ENCODE measurements around the gene ITGB2. TPM values are rescaled to one million over a fixed set of nuclear protein-coding genes. Genes with fewer than 3 reads are reported as not detected.

Gene ITGB2
- total and polyA plus RNA-seq, 11 donors: 6.1 to 253 (median 20.6) TPM

DNA sequence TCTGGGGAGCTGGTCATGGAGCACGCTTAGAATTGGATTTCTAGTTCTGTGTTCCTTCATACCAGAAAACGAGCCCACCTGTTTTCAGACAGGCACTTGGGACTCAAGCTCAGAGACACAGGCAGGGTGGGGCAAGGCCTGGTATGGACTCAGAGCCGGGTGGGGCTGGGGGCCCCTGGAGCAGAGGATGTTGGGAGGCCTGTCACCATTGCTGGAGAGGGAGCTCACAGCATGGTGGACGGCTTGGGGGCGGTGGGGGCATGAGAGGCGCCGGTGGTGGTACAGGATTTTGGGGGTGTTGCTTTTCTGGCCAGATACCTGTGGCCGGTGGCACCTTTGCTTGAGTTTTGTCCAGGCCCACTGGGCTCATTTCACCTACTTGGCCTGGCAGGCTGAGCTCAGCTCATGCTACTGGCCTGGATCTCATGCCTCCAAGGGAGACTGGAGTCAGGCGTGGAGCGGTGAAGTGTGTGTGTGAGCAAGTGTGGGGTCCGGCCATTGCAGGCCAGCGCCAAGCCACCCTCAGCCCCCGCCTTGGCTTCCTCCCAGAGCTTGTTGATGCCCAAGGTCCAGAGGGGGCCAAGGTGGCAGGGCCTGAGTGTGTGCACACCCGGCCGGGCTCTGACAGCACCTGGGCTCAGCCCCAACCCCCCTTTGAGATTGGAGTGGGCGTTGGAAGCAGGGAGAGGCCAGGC lies 27.9 kb upstream of the ITGB2 start:
- Histone ChIP-seq H3K9me3 (no peaks in the 10 kb centered on the region), H3K4me1 (peaks cover 0 to 77% (median 43%) of the 10 kb centered on the region in 12 donors), H3K4me3 (no peak overlapping the region), H3K27me3 (no peaks in the 10 kb centered on the region), H3K36me3 (peaks cover 0 to 31% (median 18%) of the 10 kb centered on the region in 9 donors), H3K27ac (peak overlapping the region in 10 of 12 donors; percentile 59 to 96 (median 75))
- intact Hi-C loops (cut with DNase I): loop anchor here (1.0 to 10.0 kb wide), 10 partner anchors 128 to 486 kb away; partner anchors contain the start of gene POFUT2 (in 1 of the 10)
- TF ChIP-seq POLR2A (IDR thresholded peaks at IDR 0.05): no peak
- ATAC-seq (no peak), DNase-seq (peak in 3 of 5 donors; percentile 28 to 63 (median 48))
- WGBS, 4 donors: 80 to 86% (median 82%) methylated on average over 13 to 16 of the region's 16 CpGs

DNA sequence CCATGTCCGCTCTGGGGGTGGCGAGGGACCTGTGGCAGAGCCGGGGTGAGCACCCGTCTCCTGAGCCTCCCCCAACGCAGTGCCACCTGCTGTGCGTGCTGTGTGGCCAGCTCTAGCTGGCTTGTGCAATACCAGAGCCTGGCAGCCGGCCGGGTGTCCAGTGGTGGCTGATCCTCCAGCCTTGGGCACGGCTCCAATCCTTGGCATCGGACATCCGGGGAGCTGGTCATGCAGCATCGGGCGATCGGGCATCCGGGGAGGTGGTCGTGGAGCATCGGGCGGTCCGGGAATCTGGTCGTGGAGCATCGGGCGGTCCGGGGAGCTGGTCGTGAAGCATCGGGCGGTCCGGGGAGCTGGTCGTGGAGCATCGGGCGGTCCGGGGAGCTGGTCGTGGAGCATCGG lies 27.2 kb upstream of the ITGB2 start:
- DNase-seq: peak in 3 of 5 donors; percentile 80 to 84 (median 84)
- ATAC-seq: peak in 2 of 4 donors; percentile 6 to 23
- H3K27me3 ChIP-seq: no peaks in the 10 kb centered on the region
- intact Hi-C loops (cut with DNase I): loop anchor here in 8 of 10 donors (2.0 to 10.0 kb wide), 7 partner anchors 129 to 487 kb away; partner anchors contain the start of gene POFUT2 (in 1 of the 8)
- H3K36me3 ChIP-seq: peaks cover 0 to 34% (median 19%) of the 10 kb centered on the region in 9 donors
- peaks cover 0 to 75% (median 38%) of the 10 kb centered on the region in 12 donors for H3K4me1 ChIP-seq
- no peak overlapping the region for H3K4me3 ChIP-seq
- no peaks in the 10 kb centered on the region for H3K9me3 ChIP-seq
- TF ChIP-seq POLR2A (IDR thresholded peaks at IDR 0.05): no peak
- TF ChIP-seq CTCF (IDR thresholded peaks at IDR 0.05): peak in 1 of 12 donors; percentile 4
- 83 to 92% (median 88%) methylated on average over 28 to 33 of the region's 33 CpGs for WGBS, 4 donors
- H3K27ac ChIP-seq: peak overlapping the region in 11 of 12 donors; percentile 23 to 96 (median 81)

GRCh38 chr21:44947111-44947929 lies 26.6 kb upstream of the ITGB2 start:
- H3K4me3 ChIP-seq: no peak overlapping the region
- H3K36me3 ChIP-seq: peaks cover 0 to 34% (median 19%) of the 10 kb centered on the region in 9 donors
- DNase-seq: peak in 4 of 5 donors; percentile 63 to 84 (median 68)

More at GRCh38 chr21:44947111-44947929, 26.6 kb upstream of the ITGB2 start:
- H3K9me3 ChIP-seq: no peaks in the 10 kb centered on the region
- intact Hi-C loops (cut with DNase I): loop anchor here in 5 of 10 donors (5.0 to 10.0 kb wide), 5 partner anchors 130 to 487 kb away; partner anchors contain the start of gene POFUT2 (in 1 of the 5)
- ATAC-seq: peak; percentile 35 to 64 (median 51)
- 56 to 71% (median 59%) methylated on average over 15 to 22 of the region's 22 CpGs for WGBS, 4 donors
- peak overlapping the region in 11 of 12 donors; percentile 42 to 96 (median 81) for H3K27ac ChIP-seq
- no peak for TF ChIP-seq POLR2A (IDR thresholded peaks at IDR 0.05)
- no peak for TF ChIP-seq CTCF (IDR thresholded peaks at IDR 0.05)
- H3K27me3 ChIP-seq: no peaks in the 10 kb centered on the region
- peaks cover 0 to 76% (median 36%) of the 10 kb centered on the region in 12 donors for H3K4me1 ChIP-seq

Data from heart left ventricle (tissue), 16 donors.